K562 (cell line): ENCODE results near the gene XRCC5. TPM values are rescaled to one million over a fixed set of nuclear protein-coding genes. Genes with fewer than 3 reads are reported as not detected.

Experiments used
- ATAC-seq: fragments of 200-7000 bp; cut with Tn5 transposase; 3 replicates; pipeline ENCODE4 v1.9.1; 2020; ENCODE audit warnings: moderate library complexity
- BruUV-seq: library from RNA; stranded (reverse); fragments of 400-500 nt; replicated peaks from 2 replicates; lab custom pipeline; 2021; lab: Mats Ljungman, UMichigan
- CTCF ChIA-PET: fragments of 300-600 bp; formaldehyde crosslinking; extraction: SDS; loops from one replicate; lab custom pipeline; 2021; ENCODE audit warnings: low intra/inter-chr PET ratio; lab: Yijun Ruan, JAX
- POLR2A ChIA-PET: fragments of 300-600, 350-650 bp; sonication (Branson Sonifier 250); formaldehyde crosslinking; extraction: SDS; loops from one replicate; lab custom pipeline; 2021; ENCODE audit warnings: antibody characterized with exemption, inconsistent platforms; lab: Yijun Ruan, JAX
- DNase-seq, 4 experiments: peaks; one replicate each; pipeline versions ENCODE4 v3.0.0 to v3.0.0-alpha.2; 2011 to 2018; ENCODE audit warnings: low spot score in 3 of 4, mixed read lengths in 3 of 4; ENCODE audit errors: extremely low read depth in 1 of 4
- FAIRE-seq: peaks from 2 replicates; lab custom pipeline; 2011; peaks lifted over from hg19 to GRCh38; lab: Jason Lieb, UNC
- H2AFZ ChIP-seq: 2 replicates; pipeline ENCODE4 v1.6.0; 2011; ENCODE audit warnings: low read depth, low read length, control low read depth, inconsistent platforms
- H3K27ac ChIP-seq: fragments of 200-600 bp; 3 replicates; pipeline ENCODE4 v1.8.0; 2011; ENCODE audit warnings: low read depth, mild to moderate bottlenecking, control low read depth, inconsistent platforms, low read length, moderate library complexity, mixed read lengths; ENCODE audit errors: extremely low read depth
- H3K27me3 ChIP-seq, 2 experiments: fragments of 300-600 bp in 1 of 2; 2 replicates in 1 of 2; 3 replicates in 1 of 2; pipeline versions ENCODE4 v1.6.0 to v1.8.0; 2011; ENCODE audit warnings: inconsistent platforms in 2 of 2, low read length in 2 of 2, mild to moderate bottlenecking in 1 of 2, mixed read lengths in 1 of 2, moderate library complexity in 1 of 2; ENCODE audit not compliant: control insufficient read depth in 2 of 2, insufficient read depth in 2 of 2
- H3K36me3 ChIP-seq: fragments of 300-600 bp; 3 replicates; pipeline ENCODE4 v1.8.0; 2011; ENCODE audit warnings: mild to moderate bottlenecking, low read length, inconsistent platforms; ENCODE audit not compliant: control insufficient read depth, insufficient read depth
- H3K4me1 ChIP-seq, 2 experiments: fragments of 200-600 bp in 1 of 2; replicated peaks in 1 of 2; 2 replicates in 1 of 2; 3 replicates in 1 of 2; pipeline versions ENCODE4 v1.5.1 to v1.8.0; 2011; ENCODE audit warnings: inconsistent platforms in 2 of 2, low read length in 2 of 2, mild to moderate bottlenecking in 1 of 2, mixed read lengths in 1 of 2, moderate library complexity in 1 of 2; ENCODE audit not compliant: control insufficient read depth in 2 of 2, insufficient read depth in 2 of 2
- H3K4me2 ChIP-seq: 2 replicates; pipeline ENCODE4 v1.6.1; 2011; ENCODE audit warnings: low read length, control low read depth, inconsistent platforms, mixed read lengths; ENCODE audit not compliant: insufficient read depth
- H3K4me3 ChIP-seq: fragments of 200-600 bp; sonication (generic), shearing (Covaris generic); 2 replicates; pipeline ENCODE4 v1.5.1; 2016; ENCODE audit warnings: control low read depth, inconsistent platforms
- H3K79me2 ChIP-seq: fragments of 200-600 bp; 3 replicates; pipeline ENCODE4 v1.8.0; 2011; ENCODE audit warnings: low read length, inconsistent platforms; ENCODE audit not compliant: control insufficient read depth, insufficient read depth
- H3K9ac ChIP-seq, 2 experiments: 2 replicates each; pipeline versions ENCODE4 v1.6.0 to v1.6.1; 2011; ENCODE audit warnings: low read depth in 2 of 2, low read length in 2 of 2, control low read depth in 1 of 2, inconsistent platforms in 1 of 2, mild to moderate bottlenecking in 1 of 2, mixed read lengths in 1 of 2; ENCODE audit not compliant: insufficient read depth in 1 of 2
- H3K9me1 ChIP-seq: one replicate; pipeline ENCODE4 v1.6.0; 2011; ENCODE audit warnings: inconsistent platforms, mild to moderate bottlenecking, low read length, moderate library complexity; ENCODE audit not compliant: control insufficient read depth, insufficient read depth
- H3K9me3 ChIP-seq: replicated peaks from 2 replicates; pipeline ENCODE4 v1.5.1; 2011; ENCODE audit warnings: low read depth, low read length, inconsistent platforms; ENCODE audit not compliant: control insufficient read depth, insufficient read depth
- H4K20me1 ChIP-seq: replicated peaks from 2 replicates; pipeline ENCODE4 v1.6.1; 2011; ENCODE audit warnings: low read length, inconsistent platforms, mixed read lengths; ENCODE audit not compliant: control insufficient read depth, insufficient read depth
- FOS ChIP-seq: IDR thresholded peaks from 3 replicates; pipeline ENCODE4 v1.6.1; 2011; ENCODE audit not compliant: insufficient read length; ENCODE audit errors: extremely low read depth
- HNRNPUL1 ChIP-seq: fragments of 200-400 bp; formaldehyde crosslinking; IDR thresholded peaks from 2 replicates; pipeline ENCODE4 v1.6.1; 2017; ENCODE audit warnings: low read length
- MEIS2 ChIP-seq: fragments of 450-650 bp; IDR thresholded peaks from 2 replicates; pipeline ENCODE4 v1.6.1; 2014; ENCODE audit warnings: mild to moderate bottlenecking; ENCODE audit not compliant: partially characterized antibody
- MYNN ChIP-seq, 2 experiments: sonication (generic); formaldehyde crosslinking in 1 of 2; IDR thresholded peaks; 2 replicates each; pipeline versions ENCODE4 v1.5.0 to v1.6.1; 2016 to 2020; ENCODE audit warnings: antibody characterized with exemption in 1 of 2, missing genetic modification reagents in 1 of 2
- NR1H2 ChIP-seq: sonication (generic); formaldehyde crosslinking; IDR thresholded peaks from 2 replicates; pipeline ENCODE4 v1.4.0; 2020; ENCODE audit warnings: mild to moderate bottlenecking, missing genetic modification reagents
- NR2C2 ChIP-seq, 2 experiments: fragments of 200-800 bp in 1 of 2; sonication (Bioruptor generic) in 1 of 2; sonication (generic) in 1 of 2; formaldehyde crosslinking in 1 of 2; IDR thresholded peaks; 2 replicates each; pipeline versions ENCODE4 v1.6.1 to v1.8.0; 2016 to 2022; ENCODE audit warnings: mild to moderate bottlenecking in 1 of 2, missing compliant biosample characterization in 1 of 2, missing genetic modification characterization in 1 of 2, missing genetic modification reagents in 1 of 2
- RBM34 ChIP-seq: fragments of 200-400 bp; formaldehyde crosslinking; IDR thresholded peaks from 2 replicates; pipeline ENCODE4 v1.6.1; 2018; ENCODE audit warnings: low read length, borderline replicate concordance; ENCODE audit not compliant: insufficient read depth
- TAL1 ChIP-seq: fragments of 450-650 bp; IDR thresholded peaks from 2 replicates; pipeline ENCODE4 v1.6.1; 2016; ENCODE audit warnings: mild to moderate bottlenecking
- TOE1 ChIP-seq, 2 experiments: fragments of 450-650 bp in 1 of 2; sonication (generic) in 1 of 2; formaldehyde crosslinking in 1 of 2; IDR thresholded peaks; 2 replicates each; pipeline versions ENCODE4 v1.7.1 to v1.8.0; 2016 to 2022; ENCODE audit warnings: borderline replicate concordance in 2 of 2, mild to moderate bottlenecking in 2 of 2, antibody characterized with exemption in 1 of 2, inconsistent platforms in 1 of 2, low read depth in 1 of 2, missing genetic modification reagents in 1 of 2, moderate library complexity in 1 of 2
- ZNF263 ChIP-seq: sonication (generic); formaldehyde crosslinking; IDR thresholded peaks from 2 replicates; pipeline ENCODE4 v1.8.0; 2022; ENCODE audit warnings: mild to moderate bottlenecking, missing genetic modification reagents, borderline replicate concordance
- ZNF3 ChIP-seq: fragments of 250-450 bp; sonication (Bioruptor Pico); IDR thresholded peaks from 2 replicates; pipeline ENCODE4 v1.5.0; 2021; ENCODE audit warnings: mild to moderate bottlenecking, moderate library complexity
- ZNF717 ChIP-seq: fragments of 250-450 bp; sonication (Bioruptor Pico); IDR thresholded peaks from 2 replicates; pipeline ENCODE4 v1.5.0; 2021
- ZNF830 ChIP-seq: fragments of 250-450 bp; sonication (Bioruptor Pico); IDR thresholded peaks from 2 replicates; pipeline ENCODE4 v1.5.0; 2021; ENCODE audit warnings: mild to moderate bottlenecking
- WGBS: fragments of 100-300 bp; shearing (Covaris generic); methylation state at CpG from one replicate; pipeline ENCODE4 v1.1.6; 2016; ENCODE audit warnings: low coverage, mixed read lengths; ENCODE audit not compliant: insufficient coverage; ENCODE audit errors: missing lambda C conversion rate; 5-methylcytosine and 5-hydroxymethylcytosine counted together
- in situ Hi-C: fragments of 300-500 bp; cut with MboI; formaldehyde crosslinking; loops from 4 replicates; pipeline ENCODE4 v1.15.0; 2018; ENCODE audit warnings: inconsistent platforms, mixed read lengths
- intact Hi-C: fragments of 100-400 bp; cut with micrococcal nuclease; formaldehyde crosslinking; loops from 2 replicates; pipeline ENCODE4 v1.14.2; 2022
- polyA plus RNA-seq, 8 experiments: library from polyadenylated mRNA; depleted of rRNA in 4 of 8; stranded (reverse) in 5 of 8; unstranded in 3 of 8; fragments of >200 nt; fragmentation: Nextera tagmentation in 2 of 8; fragmentation: Illumina TruSeq in 1 of 8; extraction: Ambion mirVana in 2 of 8; extraction: Trizol in 1 of 8; gene quantifications; 2 replicates each; pipeline versions ENCODE4 v1.2.1 to v1.2.3, GENCODE V29; 2011 to 2014; ENCODE audit warnings: inconsistent platforms in 1 of 8, missing spikeins in 1 of 8
- total RNA-seq, 7 experiments: library from RNA; depleted of rRNA in 6 of 7; stranded (reverse); fragments of >200 nt in 6 of 7; fragmentation: Illumina TruSeq in 2 of 7; extraction: Trizol in 2 of 7; gene quantifications; 2 replicates each; pipeline versions ENCODE4 v1.2.1 to v1.2.3, GENCODE V29; 2011 to 2021; ENCODE audit warnings: low replicate concordance in 1 of 7
- TF ChIP-seq, protein P1 (sequence below), 2 experiments: IDR thresholded peaks in 1 of 2; conservative IDR thresholded peaks in 1 of 2; 2 replicates each; pipeline ENCODE4 v1.6.1; 2016; ENCODE audit warnings: low read depth in 2 of 2, mild to moderate bottlenecking in 1 of 2, missing compliant biosample characterization in 1 of 2, missing genetic modification characterization in 1 of 2, moderate library complexity in 1 of 2
- TF ChIP-seq, protein P2 (sequence below): sonication (generic); formaldehyde crosslinking; IDR thresholded peaks from 2 replicates; pipeline ENCODE4 v1.8.0; 2022; ENCODE audit warnings: missing genetic modification reagents, mild to moderate bottlenecking, borderline replicate concordance
- TF ChIP-seq, protein P3 (sequence below): fragments of 250-450 bp; sonication (Bioruptor Pico); IDR thresholded peaks from 2 replicates; pipeline ENCODE4 v1.6.1; 2021; ENCODE audit warnings: mild to moderate bottlenecking

The XRCC5 gene
- total and polyA plus RNA-seq, 9 of the 15 experiments (the other 6 are each of a cell fraction or from before 2014, with no cell fraction given) = 168 to 551 (median 297) TPM

DNA sequence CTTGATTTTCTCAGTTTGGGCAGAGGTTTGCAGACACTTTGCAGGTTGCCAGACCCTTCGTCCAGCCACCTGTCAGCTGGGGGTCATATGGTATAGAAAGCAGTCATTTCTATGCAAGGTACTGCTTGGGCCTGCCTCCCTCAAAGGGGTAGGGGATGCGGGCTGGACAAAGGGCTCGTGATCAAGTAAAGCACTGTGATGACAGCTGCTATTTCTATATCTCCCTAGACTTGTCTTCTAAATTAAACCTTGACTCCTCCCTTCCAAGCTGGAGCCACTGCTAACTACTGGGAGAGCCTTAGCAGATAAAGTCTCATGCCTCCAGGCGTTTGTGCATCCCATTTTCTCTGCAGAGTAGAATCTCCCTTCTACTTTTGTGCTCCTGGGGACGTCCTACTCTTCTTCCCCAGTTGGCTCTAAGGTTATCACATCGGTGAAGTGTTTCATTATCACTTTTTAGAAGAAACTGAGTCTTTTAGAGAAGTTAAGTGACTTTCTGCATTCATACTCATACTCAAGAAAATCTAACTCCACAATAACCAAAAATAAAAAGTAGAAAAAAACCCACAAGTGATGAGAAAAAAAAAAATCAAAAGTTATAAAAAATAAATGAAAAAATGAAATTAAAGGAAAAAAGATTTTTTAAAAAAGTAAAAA lies 710 bp upstream of the XRCC5 start:
- H3K9ac ChIP-seq = peak overlapping the region; percentile 37 to 75; a peak in 3 of 4 replicates
- in situ Hi-C loops (no loop called here), intact Hi-C loops (loop anchor here (5.0 to 10.0 kb wide), 3 partner anchors 36 to 154 kb away; no protein-coding TSS in a partner anchor)
- peaks cover 33% of the 10 kb centered on the region for H3K36me3 ChIP-seq
- peak overlapping the region; percentile 18; the same call in 1 of the 2 replicates for H3K4me3 ChIP-seq
- BruUV-seq = TSS peak; percentile 98
- H3K9me1 ChIP-seq = no peaks in the 10 kb centered on the region
- POLR2A ChIA-PET = interaction anchor here (0.9 to 1.6 kb wide), 3 partner anchors 10 to 27 kb away, joined by 4 to 5 read pairs (median 4); partner anchors contain the start of genes PECR and TMEM169
- CTCF ChIA-PET = no interaction called here
- H4K20me1 ChIP-seq = no peaks in the 10 kb centered on the region; the same call in 1 of the 2 replicates
- H3K4me1 ChIP-seq = peaks cover 5 to 14% of the 10 kb centered on the region in 2 experiments; a peak in 4 of 5 replicates
- H3K27ac ChIP-seq = peak overlapping the region; percentile 75
- ATAC-seq = peak; percentile 68
- FAIRE-seq = peak; percentile 26
- no peaks in the 10 kb centered on the region for H3K27me3 ChIP-seq
- peak in 2 of 4 experiments; percentile 23 to 62 for DNase-seq
- no peaks in the 10 kb centered on the region for H3K9me3 ChIP-seq
- H2AFZ ChIP-seq = peak overlapping the region; percentile 88
- H3K79me2 ChIP-seq = peaks cover 42% of the 10 kb centered on the region
- peak overlapping the region; percentile 84 for H3K4me2 ChIP-seq
- 13% methylated on average over 6 of the region's 6 CpGs for WGBS
- TF ChIP-seq NR1H2 (CRISPR knock-in tag) = no peak
- TF ChIP-seq TAL1 = no peak
- TF ChIP-seq, protein P1, sequence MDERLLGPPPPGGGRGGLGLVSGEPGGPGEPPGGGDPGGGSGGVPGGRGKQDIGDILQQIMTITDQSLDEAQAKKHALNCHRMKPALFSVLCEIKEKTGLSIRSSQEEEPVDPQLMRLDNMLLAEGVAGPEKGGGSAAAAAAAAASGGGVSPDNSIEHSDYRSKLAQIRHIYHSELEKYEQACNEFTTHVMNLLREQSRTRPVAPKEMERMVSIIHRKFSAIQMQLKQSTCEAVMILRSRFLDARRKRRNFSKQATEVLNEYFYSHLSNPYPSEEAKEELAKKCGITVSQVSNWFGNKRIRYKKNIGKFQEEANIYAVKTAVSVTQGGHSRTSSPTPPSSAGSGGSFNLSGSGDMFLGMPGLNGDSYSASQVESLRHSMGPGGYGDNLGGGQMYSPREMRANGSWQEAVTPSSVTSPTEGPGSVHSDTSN (CRISPR knock-in tag; IDR thresholded peaks at IDR 0.05; ENCODE audit: low read depth) = no peak
- TF ChIP-seq, protein P1 (tag; conservative IDR thresholded peaks at IDR 0.05; ENCODE audit: low read depth) = 0 out of 2 replicates have a peak, but pooled peaks have one; percentile 15
- peak; percentile 19 for TF ChIP-seq MEIS2
- peak; percentile 41; the same call in 1 of the 2 replicates for TF ChIP-seq TOE1 (IDR thresholded peaks at IDR 0.05; ENCODE audit: borderline replicate concordance)
- no peak for TF ChIP-seq TOE1 (CRISPR knock-in tag; IDR thresholded peaks at IDR 0.05; ENCODE audit: borderline replicate concordance, low read depth)
- no peak for TF ChIP-seq ZNF3
- TF ChIP-seq ZNF830 (CRISPR knock-in tag) = no peak
- no peak for TF ChIP-seq HNRNPUL1
- TF ChIP-seq NR2C2 (CRISPR knock-in tag; IDR thresholded peaks at IDR 0.05) = no peak
- TF ChIP-seq NR2C2 (tag; IDR thresholded peaks at IDR 0.05) = no peak
- TF ChIP-seq, protein P2, sequence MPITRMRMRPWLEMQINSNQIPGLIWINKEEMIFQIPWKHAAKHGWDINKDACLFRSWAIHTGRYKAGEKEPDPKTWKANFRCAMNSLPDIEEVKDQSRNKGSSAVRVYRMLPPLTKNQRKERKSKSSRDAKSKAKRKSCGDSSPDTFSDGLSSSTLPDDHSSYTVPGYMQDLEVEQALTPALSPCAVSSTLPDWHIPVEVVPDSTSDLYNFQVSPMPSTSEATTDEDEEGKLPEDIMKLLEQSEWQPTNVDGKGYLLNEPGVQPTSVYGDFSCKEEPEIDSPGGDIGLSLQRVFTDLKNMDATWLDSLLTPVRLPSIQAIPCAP (CRISPR knock-in tag) = no peak
- TF ChIP-seq FOS = no peak
- TF ChIP-seq, protein P3, sequence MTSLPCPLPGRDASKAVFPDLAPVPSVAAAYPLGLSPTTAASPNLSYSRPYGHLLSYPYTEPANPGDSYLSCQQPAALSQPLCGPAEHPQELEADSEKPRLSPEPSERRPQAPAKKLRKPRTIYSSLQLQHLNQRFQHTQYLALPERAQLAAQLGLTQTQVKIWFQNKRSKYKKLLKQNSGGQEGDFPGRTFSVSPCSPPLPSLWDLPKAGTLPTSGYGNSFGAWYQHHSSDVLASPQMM = no peak
- TF ChIP-seq RBM34 = no peak
- TF ChIP-seq ZNF717 = no peak
- TF ChIP-seq ZNF263 (CRISPR knock-in tag) = no peak
- TF ChIP-seq MYNN (IDR thresholded peaks at IDR 0.05) = no peak
- TF ChIP-seq MYNN (CRISPR knock-in tag; IDR thresholded peaks at IDR 0.05) = no peak
